ENCODE results near the gene BTBD18. TPM values are rescaled to one million over a fixed set of nuclear protein-coding genes. Genes with fewer than 3 reads are reported as not detected.

The BTBD18 gene
- total and polyA plus RNA-seq, 12 donors = not detected

DNA sequence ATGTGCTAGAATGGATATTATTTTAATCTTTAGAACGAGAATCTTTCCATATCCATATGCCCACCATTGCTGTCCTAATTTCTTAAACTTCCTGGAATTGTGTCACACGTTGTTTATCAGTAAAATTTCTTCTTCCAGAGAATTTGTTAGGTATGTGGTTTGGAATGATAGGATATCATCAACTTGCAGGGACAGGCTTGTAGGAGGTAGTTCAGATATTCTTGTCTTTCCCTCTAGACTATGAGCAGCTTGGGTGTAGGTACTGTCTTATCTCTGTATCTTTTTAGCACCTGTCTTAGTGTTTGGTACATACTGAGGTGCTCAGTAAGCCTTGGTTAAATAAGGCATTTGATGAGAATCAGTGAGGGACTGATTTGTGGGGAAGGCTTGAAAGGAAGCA is 13.4 kb upstream of the BTBD18 start:
- Histone ChIP-seq H3K4me3 (peak overlapping the region in 9 of 10 donors; percentile 61 to 84 (median 70)), H3K4me1 (peaks cover 14 to 68% (median 57%) of the 10 kb centered on the region in 9 donors), H3K36me3 (peaks cover 0 to 5% (median 0%) of the 10 kb centered on the region in 9 donors), H3K9me3 (no peaks in the 10 kb centered on the region), H3K27ac (peak overlapping the region in 8 of 10 donors; percentile 13 to 98 (median 94)), H3K27me3 (no peaks in the 10 kb centered on the region)
- WGBS, 2 donors = 4 to 5% methylated on average over 2 of the region's 2 CpGs
- no peak for ATAC-seq
- DNase-seq = no peak
- intact Hi-C loops (cut with DNase I) = loop anchor here in 5 of 10 donors (5.0 kb wide), 2 partner anchors 32 to 37 kb away; no protein-coding TSS in a partner anchor
- TF ChIP-seq, protein P1, sequence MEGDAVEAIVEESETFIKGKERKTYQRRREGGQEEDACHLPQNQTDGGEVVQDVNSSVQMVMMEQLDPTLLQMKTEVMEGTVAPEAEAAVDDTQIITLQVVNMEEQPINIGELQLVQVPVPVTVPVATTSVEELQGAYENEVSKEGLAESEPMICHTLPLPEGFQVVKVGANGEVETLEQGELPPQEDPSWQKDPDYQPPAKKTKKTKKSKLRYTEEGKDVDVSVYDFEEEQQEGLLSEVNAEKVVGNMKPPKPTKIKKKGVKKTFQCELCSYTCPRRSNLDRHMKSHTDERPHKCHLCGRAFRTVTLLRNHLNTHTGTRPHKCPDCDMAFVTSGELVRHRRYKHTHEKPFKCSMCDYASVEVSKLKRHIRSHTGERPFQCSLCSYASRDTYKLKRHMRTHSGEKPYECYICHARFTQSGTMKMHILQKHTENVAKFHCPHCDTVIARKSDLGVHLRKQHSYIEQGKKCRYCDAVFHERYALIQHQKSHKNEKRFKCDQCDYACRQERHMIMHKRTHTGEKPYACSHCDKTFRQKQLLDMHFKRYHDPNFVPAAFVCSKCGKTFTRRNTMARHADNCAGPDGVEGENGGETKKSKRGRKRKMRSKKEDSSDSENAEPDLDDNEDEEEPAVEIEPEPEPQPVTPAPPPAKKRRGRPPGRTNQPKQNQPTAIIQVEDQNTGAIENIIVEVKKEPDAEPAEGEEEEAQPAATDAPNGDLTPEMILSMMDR (IDR thresholded peaks at IDR 0.05) = no peak

DNA sequence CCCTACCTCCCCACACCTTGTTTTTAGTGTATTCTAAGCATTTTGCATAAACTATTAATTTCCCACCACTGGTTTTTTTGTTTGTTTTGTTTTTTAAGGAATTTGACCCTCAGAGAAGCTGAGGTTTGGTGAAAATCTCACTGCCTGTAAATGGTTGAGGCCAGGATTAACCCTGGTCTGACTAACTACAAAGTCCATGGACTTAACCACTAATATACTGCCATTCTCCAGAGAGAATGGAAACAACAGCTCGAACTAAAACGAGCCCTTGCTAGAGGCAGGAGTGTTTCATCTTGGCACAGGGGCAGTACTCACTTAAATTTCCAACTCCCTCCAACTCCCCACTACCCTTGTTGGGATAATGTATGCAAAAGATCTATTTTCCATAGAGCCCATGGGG is 12.9 kb upstream of the BTBD18 start:
- Histone ChIP-seq H3K4me1 (peaks cover 14 to 64% (median 53%) of the 10 kb centered on the region in 9 donors), H3K27me3 (no peaks in the 10 kb centered on the region), H3K36me3 (peaks cover 0 to 5% (median 0%) of the 10 kb centered on the region in 9 donors), H3K9me3 (no peaks in the 10 kb centered on the region), H3K4me3 (peak overlapping the region in 9 of 10 donors; percentile 61 to 84 (median 70)), H3K27ac (peak overlapping the region in 9 of 10 donors; percentile 13 to 98 (median 94))
- intact Hi-C loops (cut with DNase I) = loop anchor here in 5 of 10 donors (5.0 kb wide), 2 partner anchors 33 to 38 kb away; no protein-coding TSS in a partner anchor
- no peak for ATAC-seq
- TF ChIP-seq, protein P1 (IDR thresholded peaks at IDR 0.05) = no peak
- 3 to 9% methylated on average over 2 of the region's 2 CpGs for WGBS, 2 donors
- no peak for DNase-seq

GRCh38 chr11:57764021-57764420 is 12.4 kb upstream of the BTBD18 start:
- Histone ChIP-seq H3K27ac (peak overlapping the region in 9 of 10 donors; percentile 13 to 98 (median 94)), H3K36me3 (peaks cover 0 to 5% (median 0%) of the 10 kb centered on the region in 9 donors), H3K9me3 (no peaks in the 10 kb centered on the region), H3K27me3 (no peaks in the 10 kb centered on the region), H3K4me3 (peak overlapping the region; percentile 4 to 84 (median 70)), H3K4me1 (peaks cover 12 to 59% (median 49%) of the 10 kb centered on the region in 9 donors)
- 16 to 19% methylated on average over 4 of the region's 4 CpGs for WGBS, 2 donors
- ATAC-seq (no peak), DNase-seq (no peak)
- intact Hi-C loops (cut with DNase I) = loop anchor here in 5 of 10 donors (5.0 kb wide), 2 partner anchors 33 to 38 kb away; no protein-coding TSS in a partner anchor
- TF ChIP-seq, protein P1 (IDR thresholded peaks at IDR 0.05) = no peak

- Histone ChIP-seq H3K27ac (peak overlapping the region in 9 of 10 donors; percentile 59 to 98 (median 94)), H3K36me3 (peaks cover 0 to 5% (median 0%) of the 10 kb centered on the region in 9 donors), H3K4me3 (peak overlapping the region; percentile 4 to 84 (median 70)), H3K9me3 (no peaks in the 10 kb centered on the region), H3K4me1 (peaks cover 10 to 54% (median 44%) of the 10 kb centered on the region in 9 donors), H3K27me3 (no peaks in the 10 kb centered on the region)
- intact Hi-C loops (cut with DNase I) = loop anchor here in 8 of 10 donors (2.0 to 5.0 kb wide), 6 partner anchors 13 to 39 kb away; no protein-coding TSS in a partner anchor
- TF ChIP-seq, protein P1 (IDR thresholded peaks at IDR 0.05) = peak in 8 of 9 donors; percentile 14 to 57 (median 33)
- WGBS, 2 donors = 3% methylated on average over 1 of the region's 1 CpG
- ATAC-seq = peak in 6 of 8 donors; percentile 25 to 52 (median 40)
- DNase-seq = no peak
Measured at GRCh38 chr11:57763568-57763967, 11.9 kb upstream of the BTBD18 start.

Data from heart right ventricle (tissue), 16 donors.